HEK293T (cell line): ENCODE results near the gene GGPS1.

Experiments
- CTCF ChIA-PET: fragments of 350-600 bp; formaldehyde crosslinking; extraction: SDS; loops from one replicate; lab custom pipeline; 2021; ENCODE audit warnings: antibody characterized with exemption, inconsistent platforms; lab: Yijun Ruan, JAX
- POLR2A ChIA-PET: fragments of 350-600 bp; formaldehyde crosslinking; extraction: SDS; loops from one replicate; lab custom pipeline; 2020; ENCODE audit warnings: antibody characterized with exemption, inconsistent platforms; lab: Yijun Ruan, JAX
- DNase-seq: peaks from one replicate; pipeline ENCODE4 v3.0.0; 2012; ENCODE audit warnings: mixed read lengths; ENCODE audit errors: extremely low spot score
- ARNT ChIP-seq: fragments of 450-650 bp; IDR thresholded peaks from 2 replicates; pipeline ENCODE4 v1.6.1; 2017; ENCODE audit warnings: mild to moderate bottlenecking
- BHLHE40 ChIP-seq: fragments of 450-650 bp; IDR thresholded peaks from 2 replicates; pipeline ENCODE4 v1.6.1; 2016; ENCODE audit warnings: mild to moderate bottlenecking, moderate library complexity, borderline replicate concordance
- CTBP1 ChIP-seq: fragments of 450-650 bp; IDR thresholded peaks from 2 replicates; pipeline ENCODE4 v1.6.1; 2016; ENCODE audit warnings: borderline replicate concordance
- ELF4 ChIP-seq: fragments of 450-650 bp; IDR thresholded peaks from 2 replicates; pipeline ENCODE4 v1.6.1; 2017; ENCODE audit warnings: antibody characterized with exemption
- FOXA1 ChIP-seq: fragments of 450-650 bp; IDR thresholded peaks from 2 replicates; pipeline ENCODE4 v1.6.1; 2016; ENCODE audit warnings: mild to moderate bottlenecking
- FOXK2 ChIP-seq: fragments of 450-650 bp; IDR thresholded peaks from 2 replicates; pipeline ENCODE4 v1.6.1; 2016; ENCODE audit warnings: mild to moderate bottlenecking
- FOXM1 ChIP-seq: fragments of 450-650 bp; IDR thresholded peaks from 2 replicates; pipeline ENCODE4 v1.6.1; 2017; ENCODE audit warnings: mild to moderate bottlenecking, borderline replicate concordance
- HDGF ChIP-seq: fragments of 450-650 bp; IDR thresholded peaks from 2 replicates; pipeline ENCODE4 v1.6.1; 2017; ENCODE audit warnings: antibody characterized with exemption, borderline replicate concordance
- L3MBTL2 ChIP-seq: fragments of 450-650 bp; conservative IDR thresholded peaks from 2 replicates; pipeline ENCODE4 v1.6.1; 2016; ENCODE audit warnings: mild to moderate bottlenecking
- LEF1 ChIP-seq: fragments of 450-650 bp; IDR thresholded peaks from 2 replicates; pipeline ENCODE4 v1.6.1; 2017; ENCODE audit warnings: mild to moderate bottlenecking, borderline replicate concordance
- NFRKB ChIP-seq: fragments of 450-650 bp; IDR thresholded peaks from 2 replicates; pipeline ENCODE4 v1.6.1; 2016; ENCODE audit warnings: mild to moderate bottlenecking, moderate library complexity
- PKNOX1 ChIP-seq: fragments of 450-650 bp; IDR thresholded peaks from 2 replicates; pipeline ENCODE4 v1.6.1; 2016
- SP1 ChIP-seq: fragments of 450-650 bp; IDR thresholded peaks from 2 replicates; pipeline ENCODE4 v1.6.1; 2017
- SUZ12 ChIP-seq: fragments of 450-650 bp; IDR thresholded peaks from 2 replicates; pipeline ENCODE4 v1.6.1; 2016; ENCODE audit warnings: mild to moderate bottlenecking
- TARDBP ChIP-seq: fragments of 450-650 bp; IDR thresholded peaks from 2 replicates; pipeline ENCODE4 v1.6.1; 2016
- ZNF384 ChIP-seq: fragments of 450-650 bp; IDR thresholded peaks from 2 replicates; pipeline ENCODE4 v1.6.1; 2016

Gene GGPS1

GRCh38 chr1:235336903-235337302 lies 8.5 kb downstream of the GGPS1 start:
- POLR2A ChIA-PET = interaction anchor here (1.0 kb wide), 1 partner anchor 31 kb away, joined by 3 read pairs; the partner anchor contains the start of gene TBCE
- CTCF ChIA-PET = no interaction called here
- no peak for DNase-seq
- TF ChIP-seq NFRKB = no peak
- TF ChIP-seq ARNT = no peak
- TF ChIP-seq LEF1 = no peak
- no peak for TF ChIP-seq SUZ12
- TF ChIP-seq ZNF384 = no peak
- TF ChIP-seq SP1 = no peak
- no peak for TF ChIP-seq BHLHE40
- TF ChIP-seq FOXA1 = no peak
- TF ChIP-seq L3MBTL2 = no peak
- no peak for TF ChIP-seq FOXM1
- no peak for TF ChIP-seq ELF4
- no peak for TF ChIP-seq PKNOX1

GRCh38 chr1:235339746-235340145 lies 11.4 kb downstream of the GGPS1 start:
- DNase-seq = no peak
- ChIA-PET POLR2A (interaction anchor here (2.7 kb wide), 1 partner anchor 11 kb away, joined by 10 read pairs; the partner anchor contains the start of genes ARID4B and GGPS1), CTCF (no interaction called here)
- TF ChIP-seq FOXM1 (no peak), SUZ12 (no peak), FOXA1 (no peak), LEF1 (no peak), SP1 (no peak), L3MBTL2 (no peak)

- ChIA-PET POLR2A (interaction anchor here (1.3 to 1.5 kb wide), 2 partner anchors 12 to 26 kb away, joined by 4 to 6 read pairs; partner anchors contain the start of genes GGPS1 and TBCE), CTCF (interaction anchor here (1.2 kb wide), 1 partner anchor 74 kb away, joined by 3 read pairs; no protein-coding TSS in a partner anchor)
- TF ChIP-seq ARNT = no peak
- no peak for TF ChIP-seq FOXK2
- no peak for TF ChIP-seq CTBP1
- no peak for TF ChIP-seq BHLHE40
- TF ChIP-seq ELF4 = no peak
- no peak for TF ChIP-seq HDGF
- TF ChIP-seq NFRKB = no peak
- no peak for TF ChIP-seq LEF1
- no peak for TF ChIP-seq FOXM1
- TF ChIP-seq ZNF384 = no peak
- no peak for TF ChIP-seq TARDBP
- TF ChIP-seq FOXA1 = no peak
- no peak for TF ChIP-seq PKNOX1
- TF ChIP-seq SUZ12 = no peak
- TF ChIP-seq L3MBTL2 = no peak
- no peak for TF ChIP-seq SP1
- DNase-seq = no peak
These were observed 13.0 kb downstream of the GGPS1 start for GRCh38 chr1:235341334-235341733.

- ChIA-PET CTCF (interaction anchor here (1.2 kb wide), 1 partner anchor 73 kb away, joined by 3 read pairs; no protein-coding TSS in a partner anchor), POLR2A (interaction anchor here (1.5 to 1.6 kb wide), 2 partner anchors 13 to 25 kb away, joined by 6 to 7 read pairs; partner anchors contain the start of genes GGPS1 and TBCE)
- DNase-seq = no peak
- TF ChIP-seq TARDBP = no peak
- no peak for TF ChIP-seq NFRKB
- no peak for TF ChIP-seq SP1
- TF ChIP-seq PKNOX1 = no peak
- no peak for TF ChIP-seq ZNF384
- TF ChIP-seq BHLHE40 = no peak
- TF ChIP-seq FOXA1 = no peak
- TF ChIP-seq SUZ12 = no peak
- TF ChIP-seq FOXM1 = no peak
- no peak for TF ChIP-seq L3MBTL2
- TF ChIP-seq FOXK2 = no peak
- TF ChIP-seq ARNT = no peak
- no peak for TF ChIP-seq HDGF
- TF ChIP-seq LEF1 = no peak
- no peak for TF ChIP-seq CTBP1
- TF ChIP-seq ELF4 = no peak
These were observed 13.7 kb downstream of the GGPS1 start for GRCh38 chr1:235342039-235342438.

GRCh38 chr1:235342471-235342870 lies 14.1 kb downstream of the GGPS1 start:
- CTCF ChIA-PET = no interaction called here

GRCh38 chr1:235343726-235344125 lies 15.4 kb downstream of the GGPS1 start:
- CTCF ChIA-PET = no interaction called here
- no peak for TF ChIP-seq ZNF384
- no peak for TF ChIP-seq TARDBP
- no peak for DNase-seq
- POLR2A ChIA-PET = no interaction called here

More at GRCh38 chr1:235342471-235342870, 14.1 kb downstream of the GGPS1 start:
- TF ChIP-seq FOXA1 = no peak
- POLR2A ChIA-PET = interaction anchor here (1.6 kb wide), 1 partner anchor 25 kb away, joined by 7 read pairs; the partner anchor contains the start of gene TBCE
- no peak for DNase-seq

GRCh38 chr1:235351441-235351840 lies 23.1 kb downstream of the GGPS1 start:
- no peak for TF ChIP-seq FOXA1
- CTCF ChIA-PET = no interaction called here
- POLR2A ChIA-PET = no interaction called here

More at GRCh38 chr1:235351441-235351840, 23.1 kb downstream of the GGPS1 start:
- no peak for DNase-seq
